HG02852 (cell line): ENCODE results near the gene TRIM38.
"Not testable (repeated sequence)": the region's sequence is repeated elsewhere in the genome, so short reads cannot be mapped to it uniquely, and the experiment has no call there.

Experiments
- ATAC-seq: cut with Tn5 transposase; IDR thresholded peaks from one replicate; pipeline ENCODE4 v1.9.1; 2021; ENCODE audit warnings: mild to moderate bottlenecking, moderate library complexity; ENCODE audit not compliant: unreplicated experiment

The TRIM38 gene

GRCh38 chr6:25939593-25939992 lies 23.0 kb upstream of the TRIM38 start:
- ATAC-seq, result no peak

DNA sequence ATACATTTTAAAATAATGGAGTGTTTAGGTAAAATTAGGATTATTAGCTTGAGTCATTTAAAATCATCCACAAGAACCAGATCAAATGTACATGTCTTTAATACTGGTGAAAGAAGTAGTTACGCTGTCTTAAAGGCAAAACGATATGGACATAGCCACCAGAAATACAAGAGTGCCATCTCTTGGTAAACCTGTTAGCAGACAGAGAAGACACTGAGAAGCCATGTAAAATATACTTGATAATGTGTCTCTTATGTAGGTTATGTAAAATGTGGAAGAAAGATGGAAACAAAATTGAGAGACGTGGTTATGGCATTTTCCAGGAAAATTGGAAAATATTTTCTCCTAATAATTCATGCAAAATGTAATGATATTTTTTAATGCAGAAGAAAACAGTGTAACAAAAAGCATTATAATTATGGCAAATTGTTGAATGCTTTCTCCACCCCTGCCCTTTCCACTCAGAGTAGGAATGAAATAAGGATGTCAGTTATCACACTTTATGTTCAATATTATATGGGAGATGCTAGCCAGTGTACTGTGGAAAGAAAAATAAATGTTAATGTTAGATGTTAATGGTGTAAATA lies 19.9 kb upstream of the TRIM38 start:
- no peak for ATAC-seq

DNA sequence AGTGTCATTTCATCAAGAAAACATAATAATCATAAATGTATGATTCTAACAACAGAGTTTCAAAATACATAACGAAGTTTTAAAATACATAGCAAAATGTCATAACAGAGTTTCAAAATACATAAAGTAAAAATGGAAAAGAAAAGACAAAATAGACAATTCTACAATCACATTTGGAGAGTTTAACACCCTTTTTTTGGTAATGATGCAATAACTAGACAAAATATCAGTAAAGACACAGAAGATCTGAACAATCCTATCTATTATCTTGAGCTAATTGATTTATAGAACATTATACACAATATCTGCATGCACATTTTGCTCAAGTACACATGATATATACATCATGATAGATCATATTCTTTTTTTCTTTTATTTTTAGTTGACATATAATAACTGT lies 18.7 kb upstream of the TRIM38 start:
- ATAC-seq, result no peak

GRCh38 chr6:25944688-25945574 lies 17.7 kb upstream of the TRIM38 start:
- peak; percentile 98 for ATAC-seq

DNA sequence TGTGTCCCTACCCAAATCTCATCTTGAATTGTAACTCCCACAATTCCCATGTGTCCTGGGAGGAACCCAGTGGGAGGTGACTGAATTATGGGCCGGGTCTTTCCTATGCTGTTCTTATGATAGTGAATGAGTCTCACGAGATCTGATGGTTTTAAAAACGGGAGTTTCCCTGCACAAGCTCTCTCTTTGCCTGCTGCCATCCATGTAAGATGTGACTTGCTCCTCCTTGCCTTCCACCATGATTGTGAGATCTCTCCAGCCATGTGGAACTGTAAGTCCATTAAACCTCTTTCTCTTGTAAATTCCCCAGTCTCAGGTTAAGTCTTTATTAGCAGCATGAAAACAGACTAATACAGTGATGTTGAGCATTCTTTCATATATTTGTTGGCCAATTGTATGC lies 16.9 kb upstream of the TRIM38 start:
- not testable (repeated sequence) for ATAC-seq

DNA sequence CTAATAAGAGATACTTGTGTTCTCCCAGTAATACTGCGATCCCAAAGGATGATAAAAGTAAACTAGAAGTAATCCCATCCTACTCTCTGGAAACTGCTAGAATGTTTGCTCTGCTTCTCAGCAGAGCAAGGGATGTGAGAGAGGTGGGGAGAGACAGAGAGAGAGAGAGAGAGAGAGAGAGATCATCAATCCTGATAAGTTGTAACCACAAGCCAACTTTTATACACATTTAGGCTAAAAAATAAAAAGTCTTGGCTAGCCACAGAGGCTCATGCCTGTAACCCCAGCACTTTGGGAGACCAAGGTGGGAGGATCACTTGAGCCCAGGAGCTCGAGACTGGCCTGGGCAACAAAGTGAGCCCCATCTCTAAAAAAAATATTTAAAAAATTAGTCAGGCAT lies 16.0 kb upstream of the TRIM38 start:
- ATAC-seq, result no peak

- ATAC-seq, result not testable (repeated sequence)
Measured at GRCh38 chr6:25947492-25947891, 15.1 kb upstream of the TRIM38 start.

DNA sequence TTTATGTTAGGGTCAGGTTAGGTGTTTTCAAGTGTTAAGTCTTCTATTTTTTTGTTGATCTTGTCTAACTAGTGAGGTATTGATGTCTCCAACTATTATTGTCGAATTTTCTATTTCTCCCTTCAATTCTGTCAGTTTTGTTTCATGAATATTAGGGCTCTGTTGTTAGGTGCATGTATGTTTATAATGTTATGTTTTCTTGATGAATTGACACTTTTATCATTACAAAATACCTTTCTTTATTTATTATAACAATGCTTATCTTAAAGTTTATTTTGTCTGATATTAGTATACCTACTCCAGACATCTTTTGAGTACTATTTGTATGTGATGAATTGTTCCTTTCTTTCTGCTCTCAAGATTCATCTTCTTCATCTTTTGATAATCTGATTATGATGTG lies 12.9 kb upstream of the TRIM38 start:
- no peak for ATAC-seq

DNA sequence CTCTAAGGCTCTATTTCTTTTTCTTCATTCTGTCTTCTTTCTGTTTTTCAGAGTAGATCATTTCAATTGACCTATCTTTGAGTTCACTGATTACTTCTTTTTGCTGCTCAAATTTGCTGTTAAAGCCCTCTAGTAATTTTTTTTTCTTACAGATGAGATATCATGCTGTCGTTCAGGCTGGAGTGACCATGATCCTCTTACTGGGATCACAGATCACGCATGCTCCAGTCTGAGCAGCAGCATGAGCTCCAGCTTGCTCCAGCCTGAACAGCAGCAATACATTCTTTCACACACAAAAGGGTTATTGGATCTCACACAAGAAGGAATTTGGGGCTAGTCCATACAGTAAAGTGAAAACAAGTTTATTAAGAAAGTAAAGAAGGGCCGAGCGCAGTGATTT lies 12.3 kb upstream of the TRIM38 start:
- ATAC-seq, result no peak

- no peak for ATAC-seq
Measured at GRCh38 chr6:25951296-25952032, 11.1 kb upstream of the TRIM38 start.

- ATAC-seq, result no peak
Measured at GRCh38 chr6:25952535-25952934, 10.1 kb upstream of the TRIM38 start.

DNA sequence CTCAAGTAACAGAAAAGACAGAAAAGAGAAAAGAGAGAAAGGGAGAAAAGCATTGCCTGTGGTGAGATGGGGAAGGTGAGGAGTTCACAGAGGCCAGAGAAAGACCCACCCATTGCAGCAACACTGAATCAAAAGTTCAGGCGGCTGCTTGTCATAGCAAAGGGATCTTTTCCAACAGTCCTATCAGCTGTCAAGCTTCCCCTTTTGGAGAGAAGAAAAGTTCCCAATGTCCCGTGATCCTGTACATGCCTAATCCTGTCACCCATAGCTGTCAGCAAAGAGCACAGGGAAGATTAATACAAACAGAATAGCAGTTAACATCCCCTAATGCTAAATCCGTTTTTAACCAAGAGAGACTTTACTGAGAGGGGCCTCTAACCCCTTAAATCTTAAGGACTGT lies 8.9 kb upstream of the TRIM38 start:
- ATAC-seq, result no peak

GRCh38 chr6:25954756-25955155 lies 7.8 kb upstream of the TRIM38 start:
- no peak for ATAC-seq

DNA sequence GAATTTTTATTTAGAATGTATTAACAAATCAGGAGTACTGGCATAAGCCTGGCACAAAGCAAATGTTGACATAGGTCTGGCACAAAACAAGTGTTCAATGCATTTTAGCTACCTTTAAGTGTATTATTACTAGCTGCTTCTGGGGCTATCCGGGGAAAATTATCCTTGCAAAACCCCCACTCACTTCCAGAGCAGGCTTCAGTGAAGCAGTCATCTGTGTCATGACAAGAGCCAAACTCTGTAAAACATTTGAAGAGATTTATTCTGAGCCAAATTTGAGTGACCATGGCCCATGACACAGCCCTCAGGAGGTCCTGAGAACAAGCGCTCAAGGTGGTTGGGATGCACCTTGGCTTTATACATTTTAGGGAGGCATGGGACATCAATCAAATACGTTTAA lies 6.4 kb upstream of the TRIM38 start:
- ATAC-seq, result no peak

DNA sequence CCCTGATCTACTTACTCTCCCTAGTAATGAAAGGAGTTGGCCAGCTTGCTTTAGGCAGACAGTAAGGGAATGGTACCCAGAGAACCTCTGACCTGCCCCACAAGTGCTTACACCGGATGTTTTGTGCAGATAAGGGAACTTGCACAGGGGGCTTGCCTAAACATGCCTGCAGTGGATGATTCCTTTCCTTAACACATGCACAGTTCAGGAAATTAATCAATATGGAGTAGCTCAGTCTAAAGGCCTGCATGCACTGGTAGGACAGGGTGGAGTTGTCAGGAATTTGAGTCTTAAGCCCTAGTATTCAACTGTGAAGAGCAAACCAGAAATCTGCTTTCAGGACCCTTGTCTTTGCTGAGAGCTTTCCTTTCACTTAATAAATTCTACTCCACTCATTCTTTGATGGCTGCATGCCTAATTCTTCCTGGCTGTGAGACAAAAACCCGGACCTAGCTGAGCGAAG lies 3.9 kb upstream of the TRIM38 start:
- no peak for ATAC-seq

GRCh38 chr6:25959890-25960536 lies 2.6 kb upstream of the TRIM38 start:
- ATAC-seq, result no peak

- no peak for ATAC-seq
Measured at GRCh38 chr6:25960734-25961133, 1.9 kb upstream of the TRIM38 start.

DNA sequence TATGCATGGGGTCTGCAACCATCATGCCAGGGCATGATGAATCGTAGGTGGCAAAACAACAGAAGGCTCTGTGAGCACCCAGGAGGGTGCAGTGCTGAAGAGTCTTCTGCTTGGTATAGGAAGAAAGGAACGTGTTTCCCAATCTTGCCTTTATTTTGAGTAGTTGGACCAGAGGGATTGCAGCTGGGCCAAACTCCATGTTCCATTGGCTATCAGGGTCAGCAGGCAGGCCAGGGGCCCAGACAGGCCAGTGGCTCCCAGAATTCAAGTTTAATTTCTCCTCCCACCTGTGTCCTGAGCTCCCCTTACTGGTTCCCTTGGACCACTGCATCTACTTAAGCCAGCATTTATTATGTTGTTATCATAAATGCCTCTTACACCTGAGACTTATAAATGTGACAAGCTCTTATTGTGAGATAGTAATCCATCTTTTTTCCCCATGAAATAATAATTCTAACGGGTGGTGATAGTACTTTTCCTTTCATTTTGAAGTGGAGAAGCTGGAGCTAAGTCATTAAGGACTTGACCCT lies 918 bp upstream of the TRIM38 start:
- ATAC-seq, result no peak

DNA sequence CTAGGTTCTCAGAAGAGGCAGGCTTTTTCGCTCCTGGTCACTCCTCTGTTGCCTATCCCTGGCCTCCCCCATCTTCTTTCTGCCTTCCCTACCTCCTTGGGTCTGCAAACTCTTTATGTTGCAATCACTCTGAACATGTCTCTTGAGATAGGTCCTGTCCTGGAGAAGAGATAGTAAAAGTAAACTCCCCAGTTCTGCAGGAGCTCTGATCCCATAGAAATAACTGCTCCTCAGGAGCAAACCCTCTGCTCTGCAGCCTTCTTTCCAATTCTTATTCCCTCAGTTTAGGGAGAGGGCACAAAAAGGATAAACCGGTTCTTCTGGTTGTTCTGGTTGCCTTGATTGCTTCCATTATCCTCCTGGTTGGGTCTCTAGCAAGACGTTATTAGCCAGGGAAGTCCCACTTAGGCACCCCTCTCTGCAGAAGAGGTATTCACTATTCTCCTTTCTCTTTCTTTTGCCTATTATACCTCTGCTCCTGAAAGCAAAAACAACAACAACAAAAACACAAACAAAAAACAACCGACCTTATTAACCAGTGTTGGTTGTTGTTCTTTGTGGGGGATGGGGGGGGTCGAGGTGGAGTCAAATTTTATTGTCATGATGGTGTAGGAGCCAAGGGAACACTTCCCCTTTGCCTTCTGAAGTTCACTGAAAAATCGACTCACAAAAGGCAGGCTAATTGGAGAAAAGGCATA lies 973 bp downstream of the TRIM38 start:
- ATAC-seq, result no peak

- no peak for ATAC-seq
Measured at GRCh38 chr6:25965058-25965457, 2.5 kb downstream of the TRIM38 start.
